Mesothelial cell of epicardium (in vitro differentiated cells): ENCODE results near the gene CLUH. TPM values are rescaled to one million over a fixed set of nuclear protein-coding genes. Genes with fewer than 3 reads are reported as not detected.
A peak's percentile ranks its signal among the peaks of the same experiment; 100 is the strongest.

Experiments
- DNase-seq, 2 experiments: peaks; one replicate each; pipeline ENCODE4 v3.0.0; 2021; ENCODE audit warnings: low spot score in 2 of 2; ENCODE audit not compliant: unreplicated experiment in 2 of 2
- H3K27ac Mint-ChIP-seq: 2 replicates; pipeline ENCODE4 v1.8.0; 2021; ENCODE audit warnings: mixed read lengths
- H3K27me3 Mint-ChIP-seq: 2 replicates; pipeline ENCODE4 v1.8.0; 2021; ENCODE audit warnings: low read depth, mixed read lengths
- H3K36me3 Mint-ChIP-seq: 2 replicates; pipeline ENCODE4 v1.8.0; 2021; ENCODE audit warnings: mixed read lengths
- H3K4me1 Mint-ChIP-seq: 2 replicates; pipeline ENCODE4 v1.8.0; 2021; ENCODE audit warnings: mixed read lengths
- H3K4me3 Mint-ChIP-seq: 2 replicates; pipeline ENCODE4 v1.8.0; 2021; ENCODE audit warnings: mild to moderate bottlenecking, moderate library complexity, mixed read lengths
- H3K9me3 Mint-ChIP-seq: 2 replicates; pipeline ENCODE4 v1.8.0; 2021; ENCODE audit warnings: mixed read lengths
- CTCF ChIP-seq: fragments of 200-600 bp; sonication (generic); IDR thresholded peaks from one replicate; pipeline ENCODE4 v1.5.0; 2021; ENCODE audit warnings: antibody characterized with exemption; ENCODE audit not compliant: unreplicated experiment
- total RNA-seq: library from RNA; stranded (reverse); gene quantifications from 3 replicates; pipeline ENCODE4 v1.2.1, GENCODE V29; 2021

Gene CLUH
- total RNA-seq, 1 donor from 2014 or later: 46.9 TPM

GRCh38 chr17:2718150-2718938 is 6.8 kb upstream of the CLUH start:
- peaks cover 2% of the 10 kb centered on the region for H3K36me3 Mint-ChIP-seq
- H3K9me3 Mint-ChIP-seq: no peaks in the 10 kb centered on the region
- TF ChIP-seq CTCF: no peak
- no peak for DNase-seq
- no peak overlapping the region for H3K27ac Mint-ChIP-seq
- no peak overlapping the region for H3K4me3 Mint-ChIP-seq
- peaks cover 28% of the 10 kb centered on the region for H3K27me3 Mint-ChIP-seq
- H3K4me1 Mint-ChIP-seq: no peaks in the 10 kb centered on the region

GRCh38 chr17:2716649-2717048 is 5.1 kb upstream of the CLUH start:
- Mint-ChIP-seq H3K27me3 (peaks cover 11% of the 10 kb centered on the region), H3K4me1 (peaks cover 8% of the 10 kb centered on the region), H3K9me3 (no peaks in the 10 kb centered on the region), H3K27ac (no peak overlapping the region), H3K36me3 (peaks cover 2% of the 10 kb centered on the region), H3K4me3 (no peak overlapping the region)
- DNase-seq: no peak
- TF ChIP-seq CTCF: no peak

- DNase-seq: no peak
- peaks cover 28% of the 10 kb centered on the region for H3K4me1 Mint-ChIP-seq
- H3K27ac Mint-ChIP-seq: no peak overlapping the region
- no peaks in the 10 kb centered on the region for H3K27me3 Mint-ChIP-seq
- no peaks in the 10 kb centered on the region for H3K36me3 Mint-ChIP-seq
- H3K4me3 Mint-ChIP-seq: no peak overlapping the region
- no peaks in the 10 kb centered on the region for H3K9me3 Mint-ChIP-seq
- TF ChIP-seq CTCF: no peak
Observed at GRCh38 chr17:2713881-2714280, 2.3 kb upstream of the CLUH start.

GRCh38 chr17:2712300-2713043 is 908 bp upstream of the CLUH start:
- Mint-ChIP-seq H3K27ac (peak overlapping the region; percentile 59), H3K4me1 (peaks cover 32% of the 10 kb centered on the region), H3K27me3 (no peaks in the 10 kb centered on the region), H3K9me3 (no peaks in the 10 kb centered on the region), H3K4me3 (peak overlapping the region; percentile 79), H3K36me3 (no peaks in the 10 kb centered on the region)
- TF ChIP-seq CTCF: no peak
- DNase-seq: no peak

- Mint-ChIP-seq H3K9me3 (no peaks in the 10 kb centered on the region), H3K4me3 (peak overlapping the region; percentile 77), H3K36me3 (no peaks in the 10 kb centered on the region), H3K4me1 (peaks cover 32% of the 10 kb centered on the region), H3K27me3 (no peaks in the 10 kb centered on the region), H3K27ac (peak overlapping the region; percentile 75)
- DNase-seq: no peak
- TF ChIP-seq CTCF: no peak
Observed at GRCh38 chr17:2710803-2711607, 559 bp downstream of the CLUH start.
